GM23338 (cell line): ENCODE results near the gene KRTAP10-1. TPM values are rescaled to one million over a fixed set of nuclear protein-coding genes. Genes with fewer than 3 reads are reported as not detected.

Experiments
- ATAC-seq: fragments of 200-7000 bp; cut with Tn5 transposase; 3 replicates; pipeline ENCODE4 v1.9.1; 2020
- DNase-seq: peaks from one replicate; pipeline ENCODE4 v3.0.0-alpha.2; 2015; ENCODE audit warnings: low spot score
- H2AFZ ChIP-seq: fragments of 200-600 bp; sonication (generic); 2 replicates; pipeline ENCODE4 v1.8.0; 2016; ENCODE audit warnings: antibody characterized with exemption, mild to moderate bottlenecking, moderate library complexity
- H3F3A ChIP-seq: fragments of 200-600 bp; sonication (generic); replicated peaks from 2 replicates; pipeline ENCODE4 v1.8.0; 2017; ENCODE audit warnings: antibody characterized with exemption, mixed run types, low read depth
- H3K27ac ChIP-seq: fragments of 200-600 bp; sonication (generic); 2 replicates; pipeline ENCODE4 v1.6.1; 2016; ENCODE audit warnings: low read depth
- H3K27me3 ChIP-seq: fragments of 200-600 bp; sonication (generic); 2 replicates; pipeline ENCODE4 v1.8.0; 2016; ENCODE audit warnings: mild to moderate bottlenecking, mixed run types, moderate library complexity; ENCODE audit not compliant: insufficient read depth
- H3K36me3 ChIP-seq: fragments of 200-600 bp; sonication (generic); 2 replicates; pipeline ENCODE4 v1.8.0; 2016; ENCODE audit warnings: mild to moderate bottlenecking; ENCODE audit not compliant: insufficient read depth
- H3K4me1 ChIP-seq: fragments of 200-600 bp; sonication (generic); 2 replicates; pipeline ENCODE4 v1.8.0; 2016; ENCODE audit warnings: mild to moderate bottlenecking, moderate library complexity; ENCODE audit not compliant: insufficient read depth
- H3K4me2 ChIP-seq: fragments of 200-600 bp; sonication (generic); 2 replicates; pipeline ENCODE4 v1.7.1; 2017; ENCODE audit warnings: mixed run types
- H3K4me3 ChIP-seq: fragments of 200-600 bp; sonication (generic); 2 replicates; pipeline ENCODE4 v1.6.1; 2016; ENCODE audit warnings: mixed run types
- H3K79me2 ChIP-seq: fragments of 200-600 bp; sonication (generic); replicated peaks from 2 replicates; pipeline ENCODE4 v1.8.0; 2017; ENCODE audit warnings: mild to moderate bottlenecking; ENCODE audit not compliant: insufficient read depth
- H3K9me2 ChIP-seq: fragments of 200-600 bp; sonication (generic); 2 replicates; pipeline ENCODE4 v1.8.0; 2017; ENCODE audit not compliant: insufficient read depth
- H4K20me1 ChIP-seq: fragments of 200-600 bp; sonication (generic); replicated peaks from 2 replicates; pipeline ENCODE4 v1.8.0; 2017; ENCODE audit warnings: mild to moderate bottlenecking; ENCODE audit not compliant: insufficient read depth
- H3K27ac Mint-ChIP-seq: 2 replicates; pipeline ENCODE4 v1.8.0; 2020; ENCODE audit warnings: inconsistent platforms, mild to moderate bottlenecking, moderate library complexity, mixed read lengths
- H3K27me3 Mint-ChIP-seq: 3 replicates; pipeline ENCODE4 v1.8.0; 2022; ENCODE audit warnings: low read depth, mild to moderate bottlenecking, moderate library complexity, mixed read lengths, inconsistent platforms; ENCODE audit not compliant: insufficient read depth, poor library complexity
- H3K36me3 Mint-ChIP-seq: 3 replicates; pipeline ENCODE4 v1.8.0; 2021; ENCODE audit warnings: low read depth, mild to moderate bottlenecking, inconsistent platforms, moderate library complexity, mixed read lengths
- H3K4me1 Mint-ChIP-seq: 3 replicates; pipeline ENCODE4 v1.8.0; 2020; ENCODE audit warnings: mild to moderate bottlenecking, inconsistent platforms, mixed read lengths
- H3K4me3 Mint-ChIP-seq: 3 replicates; pipeline ENCODE4 v1.8.0; 2021; ENCODE audit warnings: moderate library complexity, mild to moderate bottlenecking, inconsistent platforms, mixed read lengths
- H3K9me3 Mint-ChIP-seq: 3 replicates; pipeline ENCODE4 v1.8.0; 2020; ENCODE audit warnings: moderate library complexity, mild to moderate bottlenecking, inconsistent platforms, mixed read lengths
- EZH2 ChIP-seq: fragments of 200-600 bp; sonication (generic); IDR thresholded peaks from one replicate; pipeline ENCODE4 v1.8.0; 2017; ENCODE audit warnings: antibody characterized with exemption, mild to moderate bottlenecking, low read depth; ENCODE audit not compliant: unreplicated experiment
- EZH2phosphoT487 ChIP-seq: fragments of 200-600 bp; sonication (generic); IDR thresholded peaks from one replicate; pipeline ENCODE4 v1.8.1; 2018; ENCODE audit warnings: antibody characterized with exemption; ENCODE audit not compliant: unreplicated experiment
- ZNF114 ChIP-seq: fragments of 250-450 bp; sonication (Bioruptor Pico); IDR thresholded peaks from 2 replicates; pipeline ENCODE4 v1.5.0; 2020; ENCODE audit warnings: mild to moderate bottlenecking, moderate library complexity
- polyA plus RNA-seq: library from polyadenylated mRNA; unstranded; fragments of >200 nt; fragmentation: Nextera tagmentation; extraction: Ambion mirVana; gene quantifications from 2 replicates; pipeline ENCODE4 v1.2.1, GENCODE V29; 2016
- total RNA-seq: library from RNA; depleted of rRNA; stranded (reverse); fragments of >200 nt; shearing (Covaris generic); gene quantifications from 2 replicates; pipeline ENCODE4 v1.2.3, GENCODE V29; 2014
- TF ChIP-seq, protein P1 (sequence below): fragments of 250-450 bp; sonication (Bioruptor Pico); IDR thresholded peaks from 2 replicates; pipeline ENCODE4 v1.5.0; 2020; ENCODE audit warnings: mild to moderate bottlenecking, moderate library complexity
- TF ChIP-seq, protein P2 (sequence below): IDR thresholded peaks from one replicate; pipeline ENCODE4 v1.6.1; 2018; ENCODE audit warnings: antibody characterized with exemption; ENCODE audit not compliant: unreplicated experiment

Gene KRTAP10-1
- total and polyA plus RNA-seq, 2 experiments from 2014 or later: not detected

DNA sequence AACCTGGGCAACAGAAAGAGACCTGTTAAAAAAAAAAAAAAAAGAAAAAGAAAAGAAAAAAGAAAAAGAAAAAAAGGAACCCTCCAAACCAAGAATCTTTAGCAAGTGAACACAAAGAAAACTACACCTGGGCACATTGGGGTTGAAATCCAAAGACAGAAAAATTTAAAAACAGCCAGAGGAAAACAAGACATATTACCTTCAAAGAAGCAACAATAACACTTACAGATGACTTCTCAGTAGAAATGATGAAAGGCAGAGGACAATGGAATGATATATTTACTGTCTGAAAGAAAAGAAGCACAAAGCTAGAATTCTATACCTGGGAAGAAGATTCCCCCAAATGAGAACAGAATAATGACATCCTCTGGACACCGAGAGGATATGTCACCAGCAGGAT, 2.7 kb upstream of the KRTAP10-1 start (continued):
- TF ChIP-seq, protein P1, sequence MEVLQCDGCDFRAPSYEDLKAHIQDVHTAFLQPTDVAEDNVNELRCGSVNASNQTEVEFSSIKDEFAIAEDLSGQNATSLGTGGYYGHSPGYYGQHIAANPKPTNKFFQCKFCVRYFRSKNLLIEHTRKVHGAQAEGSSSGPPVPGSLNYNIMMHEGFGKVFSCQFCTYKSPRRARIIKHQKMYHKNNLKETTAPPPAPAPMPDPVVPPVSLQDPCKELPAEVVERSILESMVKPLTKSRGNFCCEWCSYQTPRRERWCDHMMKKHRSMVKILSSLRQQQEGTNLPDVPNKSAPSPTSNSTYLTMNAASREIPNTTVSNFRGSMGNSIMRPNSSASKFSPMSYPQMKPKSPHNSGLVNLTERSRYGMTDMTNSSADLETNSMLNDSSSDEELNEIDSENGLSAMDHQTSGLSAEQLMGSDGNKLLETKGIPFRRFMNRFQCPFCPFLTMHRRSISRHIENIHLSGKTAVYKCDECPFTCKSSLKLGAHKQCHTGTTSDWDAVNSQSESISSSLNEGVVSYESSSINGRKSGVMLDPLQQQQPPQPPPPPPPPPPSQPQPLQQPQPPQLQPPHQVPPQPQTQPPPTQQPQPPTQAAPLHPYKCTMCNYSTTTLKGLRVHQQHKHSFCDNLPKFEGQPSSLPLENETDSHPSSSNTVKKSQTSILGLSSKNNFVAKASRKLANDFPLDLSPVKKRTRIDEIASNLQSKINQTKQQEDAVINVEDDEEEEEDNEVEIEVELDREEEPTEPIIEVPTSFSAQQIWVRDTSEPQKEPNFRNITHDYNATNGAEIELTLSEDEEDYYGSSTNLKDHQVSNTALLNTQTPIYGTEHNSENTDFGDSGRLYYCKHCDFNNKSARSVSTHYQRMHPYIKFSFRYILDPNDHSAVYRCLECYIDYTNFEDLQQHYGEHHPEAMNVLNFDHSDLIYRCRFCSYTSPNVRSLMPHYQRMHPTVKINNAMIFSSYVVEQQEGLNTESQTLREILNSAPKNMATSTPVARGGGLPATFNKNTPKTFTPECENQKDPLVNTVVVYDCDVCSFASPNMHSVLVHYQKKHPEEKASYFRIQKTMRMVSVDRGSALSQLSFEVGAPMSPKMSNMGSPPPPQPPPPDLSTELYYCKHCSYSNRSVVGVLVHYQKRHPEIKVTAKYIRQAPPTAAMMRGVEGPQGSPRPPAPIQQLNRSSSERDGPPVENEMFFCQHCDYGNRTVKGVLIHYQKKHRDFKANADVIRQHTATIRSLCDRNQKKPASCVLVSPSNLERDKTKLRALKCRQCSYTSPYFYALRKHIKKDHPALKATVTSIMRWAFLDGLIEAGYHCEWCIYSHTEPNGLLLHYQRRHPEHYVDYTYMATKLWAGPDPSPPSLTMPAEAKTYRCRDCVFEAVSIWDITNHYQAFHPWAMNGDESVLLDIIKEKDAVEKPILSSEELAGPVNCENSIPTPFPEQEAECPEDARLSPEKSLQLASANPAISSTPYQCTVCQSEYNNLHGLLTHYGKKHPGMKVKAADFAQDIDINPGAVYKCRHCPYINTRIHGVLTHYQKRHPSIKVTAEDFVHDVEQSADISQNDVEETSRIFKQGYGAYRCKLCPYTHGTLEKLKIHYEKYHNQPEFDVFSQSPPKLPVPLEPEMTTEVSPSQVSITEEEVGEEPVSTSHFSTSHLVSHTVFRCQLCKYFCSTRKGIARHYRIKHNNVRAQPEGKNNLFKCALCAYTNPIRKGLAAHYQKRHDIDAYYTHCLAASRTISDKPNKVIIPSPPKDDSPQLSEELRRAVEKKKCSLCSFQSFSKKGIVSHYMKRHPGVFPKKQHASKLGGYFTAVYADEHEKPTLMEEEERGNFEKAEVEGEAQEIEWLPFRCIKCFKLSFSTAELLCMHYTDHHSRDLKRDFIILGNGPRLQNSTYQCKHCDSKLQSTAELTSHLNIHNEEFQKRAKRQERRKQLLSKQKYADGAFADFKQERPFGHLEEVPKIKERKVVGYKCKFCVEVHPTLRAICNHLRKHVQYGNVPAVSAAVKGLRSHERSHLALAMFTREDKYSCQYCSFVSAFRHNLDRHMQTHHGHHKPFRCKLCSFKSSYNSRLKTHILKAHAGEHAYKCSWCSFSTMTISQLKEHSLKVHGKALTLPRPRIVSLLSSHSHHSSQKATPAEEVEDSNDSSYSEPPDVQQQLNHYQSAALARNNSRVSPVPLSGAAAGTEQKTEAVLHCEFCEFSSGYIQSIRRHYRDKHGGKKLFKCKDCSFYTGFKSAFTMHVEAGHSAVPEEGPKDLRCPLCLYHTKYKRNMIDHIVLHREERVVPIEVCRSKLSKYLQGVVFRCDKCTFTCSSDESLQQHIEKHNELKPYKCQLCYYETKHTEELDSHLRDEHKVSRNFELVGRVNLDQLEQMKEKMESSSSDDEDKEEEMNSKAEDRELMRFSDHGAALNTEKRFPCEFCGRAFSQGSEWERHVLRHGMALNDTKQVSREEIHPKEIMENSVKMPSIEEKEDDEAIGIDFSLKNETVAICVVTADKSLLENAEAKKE (CRISPR knock-in tag): no peak

DNA sequence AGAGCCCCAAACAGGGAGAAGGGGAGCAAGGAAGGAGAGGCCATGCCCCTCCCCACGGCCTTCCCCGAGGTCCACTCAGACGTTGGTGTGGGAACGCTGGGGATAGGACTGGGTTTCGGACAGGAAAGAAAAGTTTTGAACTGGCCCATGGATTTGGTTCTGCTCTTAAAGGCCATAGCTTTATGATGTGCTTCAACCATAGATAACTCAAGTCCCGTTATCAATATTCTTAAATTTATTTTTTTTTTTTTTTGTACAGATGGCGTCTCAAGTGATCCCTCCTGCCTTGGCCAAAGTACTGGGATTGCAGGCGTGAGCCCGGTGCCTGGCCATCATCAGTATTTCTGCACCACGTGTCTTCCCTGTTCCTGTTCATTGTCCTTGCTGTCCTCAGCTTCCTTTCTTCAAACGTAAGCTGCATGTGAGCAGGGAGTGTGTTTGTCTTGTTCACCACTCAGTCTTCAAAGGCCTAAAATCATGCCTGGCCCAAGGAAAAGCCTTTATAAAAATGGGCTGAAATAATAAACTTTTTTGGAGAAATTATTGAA, 820 bp upstream of the KRTAP10-1 start:
- Mint-ChIP-seq H3K4me1 (no peaks in the 10 kb centered on the region; the same call in 2 of the 3 replicates), H3K27ac (no peak overlapping the region)
- TF ChIP-seq EZH2phosphoT487: no peak
- no peak for TF ChIP-seq EZH2

DNA sequence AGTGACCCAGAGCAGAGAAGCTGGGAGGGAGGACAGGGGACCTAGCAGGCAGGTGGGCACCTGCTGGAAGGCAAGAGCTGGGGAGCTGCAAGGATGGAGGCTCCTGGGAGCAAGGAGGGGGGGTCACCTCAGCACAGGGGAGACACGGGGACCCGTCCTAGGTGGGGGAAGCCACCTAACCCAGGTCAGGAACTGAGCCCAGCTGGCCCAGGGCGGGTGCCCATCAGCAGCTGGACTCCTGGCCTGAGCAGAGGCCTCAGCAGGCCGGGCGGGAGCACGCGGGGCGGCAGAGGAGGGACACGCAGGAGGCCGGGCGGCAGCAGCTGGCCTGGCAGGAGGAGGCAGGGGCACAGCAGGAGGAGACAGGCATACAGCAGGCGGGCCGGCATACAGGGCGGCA, 949 bp downstream of the KRTAP10-1 start:
- H3K27ac ChIP-seq: no peak overlapping the region
- DNase-seq (no peak), ATAC-seq (no peak)
- H3K4me3 Mint-ChIP-seq: no peak overlapping the region; the same call in 2 of the 3 replicates
- H3K9me3 Mint-ChIP-seq: peaks cover 4% of the 10 kb centered on the region; the same call in 2 of the 3 replicates
- no peaks in the 10 kb centered on the region; the same call in 2 of the 3 replicates for H3K36me3 Mint-ChIP-seq
- H3K4me2 ChIP-seq: no peak overlapping the region
- H3K4me1 ChIP-seq: no peaks in the 10 kb centered on the region
- H3K27me3 Mint-ChIP-seq: peaks cover 2% of the 10 kb centered on the region
- H3K4me3 ChIP-seq: no peak overlapping the region
- no peak overlapping the region for H2AFZ ChIP-seq
- no peaks in the 10 kb centered on the region for H3F3A ChIP-seq
- H3K36me3 ChIP-seq: no peaks in the 10 kb centered on the region
- H3K79me2 ChIP-seq: no peaks in the 10 kb centered on the region
- H3K27ac Mint-ChIP-seq: no peak overlapping the region
- TF ChIP-seq, protein P2, sequence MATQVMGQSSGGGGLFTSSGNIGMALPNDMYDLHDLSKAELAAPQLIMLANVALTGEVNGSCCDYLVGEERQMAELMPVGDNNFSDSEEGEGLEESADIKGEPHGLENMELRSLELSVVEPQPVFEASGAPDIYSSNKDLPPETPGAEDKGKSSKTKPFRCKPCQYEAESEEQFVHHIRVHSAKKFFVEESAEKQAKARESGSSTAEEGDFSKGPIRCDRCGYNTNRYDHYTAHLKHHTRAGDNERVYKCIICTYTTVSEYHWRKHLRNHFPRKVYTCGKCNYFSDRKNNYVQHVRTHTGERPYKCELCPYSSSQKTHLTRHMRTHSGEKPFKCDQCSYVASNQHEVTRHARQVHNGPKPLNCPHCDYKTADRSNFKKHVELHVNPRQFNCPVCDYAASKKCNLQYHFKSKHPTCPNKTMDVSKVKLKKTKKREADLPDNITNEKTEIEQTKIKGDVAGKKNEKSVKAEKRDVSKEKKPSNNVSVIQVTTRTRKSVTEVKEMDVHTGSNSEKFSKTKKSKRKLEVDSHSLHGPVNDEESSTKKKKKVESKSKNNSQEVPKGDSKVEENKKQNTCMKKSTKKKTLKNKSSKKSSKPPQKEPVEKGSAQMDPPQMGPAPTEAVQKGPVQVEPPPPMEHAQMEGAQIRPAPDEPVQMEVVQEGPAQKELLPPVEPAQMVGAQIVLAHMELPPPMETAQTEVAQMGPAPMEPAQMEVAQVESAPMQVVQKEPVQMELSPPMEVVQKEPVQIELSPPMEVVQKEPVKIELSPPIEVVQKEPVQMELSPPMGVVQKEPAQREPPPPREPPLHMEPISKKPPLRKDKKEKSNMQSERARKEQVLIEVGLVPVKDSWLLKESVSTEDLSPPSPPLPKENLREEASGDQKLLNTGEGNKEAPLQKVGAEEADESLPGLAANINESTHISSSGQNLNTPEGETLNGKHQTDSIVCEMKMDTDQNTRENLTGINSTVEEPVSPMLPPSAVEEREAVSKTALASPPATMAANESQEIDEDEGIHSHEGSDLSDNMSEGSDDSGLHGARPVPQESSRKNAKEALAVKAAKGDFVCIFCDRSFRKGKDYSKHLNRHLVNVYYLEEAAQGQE: no peak
- TF ChIP-seq ZNF114 (CRISPR knock-in tag) (no peak), EZH2 (no peak), EZH2phosphoT487 (no peak)
- H3K27me3 ChIP-seq: no peaks in the 10 kb centered on the region
- no peaks in the 10 kb centered on the region for H4K20me1 ChIP-seq
- H3K4me1 Mint-ChIP-seq: no peaks in the 10 kb centered on the region; the same call in 2 of the 3 replicates
- H3K9me2 ChIP-seq: no peaks in the 10 kb centered on the region

More for the DNA sequence above, 820 bp upstream of the KRTAP10-1 start:
- no peak overlapping the region for H3K4me3 ChIP-seq
- H3K36me3 Mint-ChIP-seq: peaks cover 5% of the 10 kb centered on the region; the same call in 2 of the 3 replicates
- no peak overlapping the region for H3K4me2 ChIP-seq
- H3K27me3 ChIP-seq: no peaks in the 10 kb centered on the region
- ATAC-seq (no peak), DNase-seq (no peak)
- H3K27ac ChIP-seq: no peak overlapping the region
- H3K9me3 Mint-ChIP-seq: peaks cover 4% of the 10 kb centered on the region
- no peaks in the 10 kb centered on the region for H3K79me2 ChIP-seq
- H3K27me3 Mint-ChIP-seq: peaks cover 3% of the 10 kb centered on the region
- H3K4me1 ChIP-seq: no peaks in the 10 kb centered on the region
- no peaks in the 10 kb centered on the region for H3F3A ChIP-seq
- no peaks in the 10 kb centered on the region for H4K20me1 ChIP-seq
- H2AFZ ChIP-seq: no peak overlapping the region
- no peaks in the 10 kb centered on the region for H3K36me3 ChIP-seq
- H3K9me2 ChIP-seq: no peaks in the 10 kb centered on the region
- H3K4me3 Mint-ChIP-seq: no peak overlapping the region
